GM19023 (cell line): Measurements from ENCODE around the gene CCNA2.

ENCODE experiments used
- ATAC-seq: cut with Tn5 transposase; IDR thresholded peaks from one replicate; pipeline ENCODE4 v1.9.1; 2021; ENCODE audit warnings: mild to moderate bottlenecking, moderate library complexity; ENCODE audit not compliant: unreplicated experiment

The CCNA2 gene

DNA sequence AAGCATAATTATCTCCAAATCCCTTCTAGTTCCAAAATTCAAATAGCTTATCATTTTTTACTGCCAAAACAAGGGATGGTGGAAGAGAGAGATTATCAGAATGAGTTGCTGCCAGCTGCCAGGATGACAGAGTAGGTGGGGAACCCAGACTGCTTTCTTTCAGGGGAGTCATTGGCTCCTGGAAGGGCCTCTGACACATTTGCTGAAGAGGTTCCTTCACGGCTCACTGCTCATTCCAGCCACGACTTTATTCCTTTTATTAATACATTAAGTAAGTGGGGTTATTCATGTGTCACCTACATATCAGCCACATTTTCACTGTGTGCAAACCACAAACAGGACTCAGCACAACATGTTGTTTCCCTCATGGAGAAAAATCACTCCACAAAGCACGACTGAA lies 46.1 kb downstream of the CCNA2 start:
- ATAC-seq: no peak

DNA sequence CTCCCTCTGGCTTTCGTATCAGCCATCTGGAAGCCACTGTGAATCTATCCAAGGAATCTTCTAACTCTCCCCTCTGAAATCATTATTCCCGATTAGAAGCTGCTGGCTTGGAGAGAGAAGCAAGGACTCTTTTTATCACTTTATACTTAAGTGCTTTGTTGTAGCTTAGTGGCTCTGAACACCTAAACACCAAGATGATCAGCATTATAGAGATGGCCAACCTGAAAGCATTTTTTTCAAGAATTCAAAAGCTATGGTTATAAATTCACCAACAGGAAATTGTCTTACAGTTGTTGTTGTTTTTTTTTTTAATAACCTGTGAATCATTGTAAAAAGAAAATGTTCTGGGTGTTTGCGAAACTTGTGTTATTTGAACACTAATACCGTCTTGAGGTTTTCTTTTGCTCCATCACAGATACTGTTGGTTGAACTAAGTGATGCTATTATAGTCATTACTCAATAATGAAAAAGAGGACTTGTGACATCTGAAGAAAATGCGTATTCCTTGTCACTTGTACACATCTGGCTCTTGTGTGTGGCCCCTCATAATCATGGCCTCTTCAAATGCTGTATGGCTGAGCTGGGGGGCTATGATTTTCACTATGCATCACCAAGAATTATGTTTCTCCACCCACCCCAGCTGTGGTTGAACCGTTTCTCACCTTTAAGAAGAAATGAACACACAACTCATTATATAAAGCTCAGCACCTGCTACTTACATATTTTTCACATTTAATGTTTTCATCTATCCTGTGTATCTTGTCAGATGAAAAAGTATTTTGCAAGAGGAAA lies 46.9 kb downstream of the CCNA2 start:
- no peak for ATAC-seq

DNA sequence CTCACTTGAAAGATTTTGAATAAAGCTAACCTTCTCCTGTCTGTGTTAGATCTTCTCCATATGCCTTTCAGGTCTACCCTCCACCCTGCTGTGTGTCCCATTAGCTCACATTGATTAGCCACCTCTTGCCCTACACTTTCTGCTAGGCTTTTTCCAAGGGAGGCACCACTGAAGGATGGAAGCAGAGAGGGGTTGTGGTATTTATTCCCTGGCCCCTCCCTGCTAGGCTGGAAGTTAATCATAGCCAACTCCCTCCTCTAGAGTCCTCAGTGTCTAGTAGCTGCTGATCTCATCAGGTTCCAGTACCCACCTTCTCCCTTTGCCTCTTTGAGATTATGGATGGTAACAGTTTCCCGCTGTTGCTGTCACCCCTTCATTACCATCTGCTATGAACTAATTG lies 49.8 kb downstream of the CCNA2 start:
- ATAC-seq: no peak

DNA sequence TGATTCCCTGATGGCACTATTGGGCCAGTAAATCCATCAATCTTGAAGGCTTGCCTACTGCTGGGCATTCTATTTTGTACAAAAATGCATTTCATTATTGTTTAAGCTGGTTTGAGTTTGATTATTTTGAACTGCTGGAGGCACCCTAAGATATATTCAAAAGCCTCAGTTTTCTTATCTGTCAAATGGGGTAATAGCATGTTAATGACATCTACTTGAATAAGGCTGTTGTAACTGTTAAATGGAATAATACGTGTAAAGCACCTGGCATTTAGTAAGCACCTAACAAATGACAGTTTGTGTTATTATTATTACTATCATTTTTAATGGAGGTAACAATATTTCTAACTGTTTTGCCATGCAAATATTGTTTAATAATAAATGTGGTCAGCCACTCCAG lies 51.8 kb downstream of the CCNA2 start:
- ATAC-seq: no peak

DNA sequence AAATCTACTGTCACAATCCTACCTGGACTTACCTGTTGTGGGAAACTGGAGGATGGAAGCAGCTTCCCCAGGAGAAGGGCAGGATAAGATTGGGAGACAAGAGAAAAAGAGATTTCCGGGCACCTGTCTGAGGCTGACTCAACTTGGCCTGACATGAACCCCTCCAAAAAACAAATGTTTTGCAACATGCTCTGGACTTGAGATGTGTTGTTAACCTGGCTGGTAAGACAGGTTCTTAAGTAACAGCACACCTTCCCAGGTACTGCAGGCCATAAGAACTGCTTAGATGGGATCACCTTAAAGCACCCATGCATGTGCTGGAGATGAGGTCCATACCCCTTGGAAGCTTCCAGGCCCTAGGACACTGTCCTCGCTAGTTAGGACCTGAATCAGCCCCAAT lies 54.3 kb downstream of the CCNA2 start:
- no peak for ATAC-seq

DNA sequence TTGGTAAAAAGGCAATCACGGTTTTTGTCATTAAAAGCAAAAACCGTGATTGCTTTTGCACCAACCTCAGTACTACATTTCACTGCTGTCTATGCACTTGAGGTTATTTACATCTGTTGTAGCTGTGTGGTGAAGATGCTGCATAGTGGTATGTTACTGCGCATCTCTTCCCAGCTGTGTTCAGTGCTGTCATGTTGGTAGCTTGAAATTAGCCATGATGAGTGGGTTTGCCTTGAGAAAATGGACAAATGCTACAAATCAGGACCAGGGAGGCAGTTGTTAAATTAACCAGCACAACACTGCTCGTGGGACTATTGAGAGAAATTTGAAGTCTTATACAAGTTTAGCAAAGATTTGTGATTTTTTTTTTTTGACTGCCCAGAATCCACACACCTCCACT lies 56.5 kb downstream of the CCNA2 start:
- ATAC-seq: no peak
